ENCODE data around the gene GALNTL6. TPM values are rescaled to one million over a fixed set of nuclear protein-coding genes. Genes with fewer than 3 reads are reported as not detected.
"Not testable (repeated sequence)": the region's sequence is repeated elsewhere in the genome, so short reads cannot be mapped to it uniquely, and the experiment has no call there.

GALNTL6 gene
- total RNA-seq, 1 experiment from 2014 or later: not detected

- no peak for DNase-seq (ENCODE audit: low read depth)
- in situ Hi-C loops (cut with HindIII; ENCODE audit: low pct_unique_long_range_greater_than_20kb, low sequenced_read_pairs): no loop called here
These were observed 965.4 kb downstream of the GALNTL6 start for GRCh38 chr4:172778583-172778982.

- no peak for DNase-seq (ENCODE audit: low read depth)
- in situ Hi-C loops (cut with HindIII; ENCODE audit: low pct_unique_long_range_greater_than_20kb, low sequenced_read_pairs): no loop called here
These were observed 967.4 kb downstream of the GALNTL6 start for GRCh38 chr4:172780566-172781081.

- in situ Hi-C loops (cut with HindIII; ENCODE audit: low pct_unique_long_range_greater_than_20kb, low sequenced_read_pairs): no loop called here
- DNase-seq (ENCODE audit: low read depth): no peak
These were observed 972.4 kb downstream of the GALNTL6 start for GRCh38 chr4:172785613-172786012.

- no peak for DNase-seq (ENCODE audit: low read depth)
- in situ Hi-C loops (cut with HindIII; ENCODE audit: low pct_unique_long_range_greater_than_20kb, low sequenced_read_pairs): no loop called here
These were observed 973.0 kb downstream of the GALNTL6 start for GRCh38 chr4:172786039-172786792.

- DNase-seq (ENCODE audit: low read depth): no peak
These were observed 973.9 kb downstream of the GALNTL6 start for GRCh38 chr4:172787111-172787510.

GRCh38 chr4:172791841-172792240 lies 978.6 kb downstream of the GALNTL6 start:
- DNase-seq (ENCODE audit: low read depth): no peak
- in situ Hi-C loops (cut with HindIII; ENCODE audit: low pct_unique_long_range_greater_than_20kb, low sequenced_read_pairs): no loop called here

More at GRCh38 chr4:172787111-172787510, 973.9 kb downstream of the GALNTL6 start:
- in situ Hi-C loops (cut with HindIII; ENCODE audit: low pct_unique_long_range_greater_than_20kb, low sequenced_read_pairs): no loop called here

GRCh38 chr4:172793565-172794306 lies 980.5 kb downstream of the GALNTL6 start:
- in situ Hi-C loops (cut with HindIII; ENCODE audit: low pct_unique_long_range_greater_than_20kb, low sequenced_read_pairs): no loop called here
- DNase-seq (ENCODE audit: low read depth): no peak

- in situ Hi-C loops (cut with HindIII; ENCODE audit: low pct_unique_long_range_greater_than_20kb, low sequenced_read_pairs): no loop called here
- no peak for DNase-seq (ENCODE audit: low read depth)
These were observed 981.1 kb downstream of the GALNTL6 start for GRCh38 chr4:172794307-172794703.

- DNase-seq (ENCODE audit: low read depth); in situ Hi-C loops (cut with HindIII; ENCODE audit: low pct_unique_long_range_greater_than_20kb, low sequenced_read_pairs): not testable (repeated sequence)
These were observed 984.1 kb downstream of the GALNTL6 start for GRCh38 chr4:172797281-172797680.

- in situ Hi-C loops (cut with HindIII; ENCODE audit: low pct_unique_long_range_greater_than_20kb, low sequenced_read_pairs): no loop called here
- DNase-seq (ENCODE audit: low read depth): no peak
These were observed 988.8 kb downstream of the GALNTL6 start for GRCh38 chr4:172802032-172802431.

GRCh38 chr4:172806841-172807240 lies 993.6 kb downstream of the GALNTL6 start:
- in situ Hi-C loops (cut with HindIII; ENCODE audit: low pct_unique_long_range_greater_than_20kb, low sequenced_read_pairs): no loop called here
- no peak for DNase-seq (ENCODE audit: low read depth)

GRCh38 chr4:172808196-172808595 lies 995.0 kb downstream of the GALNTL6 start:
- no peak for DNase-seq (ENCODE audit: low read depth)
- in situ Hi-C loops (cut with HindIII; ENCODE audit: low pct_unique_long_range_greater_than_20kb, low sequenced_read_pairs): no loop called here

- in situ Hi-C loops (cut with HindIII; ENCODE audit: low pct_unique_long_range_greater_than_20kb, low sequenced_read_pairs): no loop called here
- no peak for DNase-seq (ENCODE audit: low read depth)
These were observed 996.1 kb downstream of the GALNTL6 start for GRCh38 chr4:172809319-172809718.

GRCh38 chr4:172813359-172813923 lies 1000.2 kb downstream of the GALNTL6 start:
- DNase-seq (ENCODE audit: low read depth): no peak
- in situ Hi-C loops (cut with HindIII; ENCODE audit: low pct_unique_long_range_greater_than_20kb, low sequenced_read_pairs): no loop called here

- in situ Hi-C loops (cut with HindIII; ENCODE audit: low pct_unique_long_range_greater_than_20kb, low sequenced_read_pairs): no loop called here
- no peak for DNase-seq (ENCODE audit: low read depth)
These were observed 1002.4 kb downstream of the GALNTL6 start for GRCh38 chr4:172815499-172816164.

GRCh38 chr4:172818901-172819300 lies 1005.7 kb downstream of the GALNTL6 start:
- in situ Hi-C loops (cut with HindIII; ENCODE audit: low pct_unique_long_range_greater_than_20kb, low sequenced_read_pairs): no loop called here
- DNase-seq (ENCODE audit: low read depth): no peak

- in situ Hi-C loops (cut with HindIII; ENCODE audit: low pct_unique_long_range_greater_than_20kb, low sequenced_read_pairs): no loop called here
These were observed 1006.1 kb downstream of the GALNTL6 start for GRCh38 chr4:172819353-172819752.

GRCh38 chr4:172822331-172822730 lies 1009.1 kb downstream of the GALNTL6 start:
- in situ Hi-C loops (cut with HindIII; ENCODE audit: low pct_unique_long_range_greater_than_20kb, low sequenced_read_pairs): no loop called here
- DNase-seq (ENCODE audit: low read depth): no peak

More at GRCh38 chr4:172819353-172819752, 1006.1 kb downstream of the GALNTL6 start:
- DNase-seq (ENCODE audit: low read depth): no peak

Measured in Caki2 (cell line).